ENCODE data around the gene DPY19L2.
"Not testable (repeated sequence)": the region's sequence is repeated elsewhere in the genome, so short reads cannot be mapped to it uniquely, and the experiment has no call there.

Gene DPY19L2

DNA sequence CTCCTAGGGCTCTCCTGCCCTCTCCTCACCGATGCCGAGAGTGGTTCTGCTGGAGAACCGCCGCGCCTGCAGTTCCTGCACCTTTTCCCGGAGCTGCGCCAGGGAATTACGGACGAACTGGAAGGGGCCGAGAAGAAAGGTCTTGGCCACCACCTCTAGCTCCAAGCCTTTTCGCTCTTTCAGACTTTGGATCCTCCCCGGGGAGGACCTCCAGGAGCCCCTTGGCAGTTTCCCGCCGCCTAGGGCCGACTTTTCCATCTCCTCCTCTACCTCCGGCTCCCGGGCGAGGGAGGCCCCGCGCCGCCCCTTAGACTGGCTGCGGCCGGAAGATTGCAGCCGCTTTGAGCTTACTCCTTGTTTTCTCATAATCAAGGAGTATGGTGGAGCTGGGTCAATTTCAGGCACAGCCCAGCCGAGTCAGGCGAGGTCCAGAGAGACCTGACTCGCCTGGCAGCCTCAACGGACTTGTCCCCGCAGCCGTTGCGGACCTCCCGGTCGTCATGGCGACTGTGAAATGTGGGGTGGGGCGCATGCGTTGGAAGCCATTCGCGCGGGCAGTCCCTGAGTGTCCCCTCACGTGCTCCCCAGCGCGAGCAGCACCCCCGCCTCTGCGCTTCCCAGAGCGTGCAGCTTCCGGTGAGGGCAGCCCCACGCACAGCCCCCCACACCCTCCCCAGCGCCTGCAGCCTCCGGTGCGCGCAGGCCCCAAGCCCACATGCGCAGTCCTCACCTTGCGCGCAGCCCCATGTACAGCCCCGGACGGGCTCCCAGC is at the start of gene DPY19L2:
DPY19L2 (minus strand) TSS at position 466 of the 772 bp plus-strand sequence; CDS start at position 366, 100 bp downstream.
- peak in 1 of 2 experiments; percentile 32 for DNase-seq

DNA sequence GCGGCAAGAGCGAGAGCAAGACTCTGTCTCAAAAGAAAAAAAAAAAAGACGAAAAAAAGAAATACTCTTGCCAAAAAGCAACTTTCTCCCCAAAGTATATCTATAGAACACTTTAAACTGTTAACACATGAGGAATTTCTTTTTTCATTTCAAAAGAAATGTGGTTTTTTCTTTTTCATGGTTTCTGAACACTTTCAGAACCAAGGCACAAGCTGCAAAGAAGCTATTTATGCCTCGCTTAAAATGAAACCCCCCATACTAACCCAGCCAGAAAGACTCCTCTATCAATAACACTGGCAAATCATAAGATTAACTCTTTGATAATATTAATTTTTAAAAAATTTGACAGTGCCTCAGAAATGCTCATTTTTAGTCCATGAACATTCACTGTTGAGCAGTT is 48.6 kb upstream of the DPY19L2 start:
- DNase-seq, result not testable (repeated sequence)

DNA sequence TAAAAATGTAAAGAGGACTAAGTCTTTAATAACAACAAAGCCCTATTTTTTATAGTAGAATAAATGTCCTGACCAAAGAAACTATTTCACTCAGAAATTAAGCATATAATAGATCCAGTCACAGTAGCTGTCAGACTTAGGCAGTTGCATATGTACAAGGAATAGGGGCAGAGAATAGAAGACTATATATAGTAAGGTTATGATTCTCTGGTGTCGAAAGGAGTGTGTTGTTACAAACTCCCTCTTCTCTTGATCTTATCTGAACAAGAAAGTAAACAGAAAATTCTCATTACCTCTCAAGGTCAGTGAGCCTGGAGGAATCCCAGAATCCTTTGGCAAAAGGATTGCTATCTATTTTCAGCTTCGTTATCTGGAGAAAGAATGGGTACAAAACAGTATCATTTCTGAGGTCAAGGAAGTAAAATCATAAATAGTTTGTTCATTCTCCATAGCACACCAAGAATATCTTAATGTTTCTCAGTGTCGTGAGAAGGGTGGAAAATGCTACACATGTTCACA is 46.9 kb upstream of the DPY19L2 start:
- not testable (repeated sequence) for DNase-seq

DNA sequence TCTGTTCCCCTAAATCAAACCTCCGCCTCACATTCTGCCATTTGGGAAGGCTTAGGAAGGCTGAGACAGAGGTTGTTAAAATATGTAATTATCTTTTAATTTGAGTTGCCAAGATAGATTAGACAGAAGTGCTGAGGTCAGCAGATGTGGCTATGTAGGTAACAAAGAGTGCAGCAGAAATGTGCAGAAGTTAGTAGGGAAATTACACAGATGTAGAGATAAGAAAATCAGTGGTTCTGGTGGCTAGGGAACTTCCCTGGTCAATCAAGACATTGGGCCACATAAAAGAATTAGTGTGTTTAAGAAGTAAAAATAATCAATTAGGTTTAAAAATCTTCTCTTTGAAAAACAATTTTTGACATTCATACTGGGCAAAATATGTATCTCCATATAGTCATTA is 46.1 kb upstream of the DPY19L2 start:
- not testable (repeated sequence) for DNase-seq

DNA sequence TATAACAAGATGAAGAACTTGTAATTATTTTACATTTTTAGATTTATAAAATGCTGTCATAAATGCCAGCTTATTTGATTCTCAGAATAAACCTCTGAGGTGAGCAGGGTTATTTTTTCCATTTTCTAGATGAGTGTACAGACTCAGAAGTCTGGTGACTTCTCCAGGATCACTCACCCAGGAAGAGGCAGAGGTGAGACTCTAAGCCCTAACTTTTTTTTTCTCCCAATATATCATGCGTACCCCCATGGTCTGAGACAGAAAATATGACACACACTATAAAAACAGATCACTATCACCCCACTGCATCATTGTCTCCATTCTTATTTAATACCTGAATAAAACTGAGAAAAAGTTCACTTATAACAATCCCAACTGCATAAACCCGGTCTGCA is 45.4 kb upstream of the DPY19L2 start:
- not testable (repeated sequence) for DNase-seq

DNA sequence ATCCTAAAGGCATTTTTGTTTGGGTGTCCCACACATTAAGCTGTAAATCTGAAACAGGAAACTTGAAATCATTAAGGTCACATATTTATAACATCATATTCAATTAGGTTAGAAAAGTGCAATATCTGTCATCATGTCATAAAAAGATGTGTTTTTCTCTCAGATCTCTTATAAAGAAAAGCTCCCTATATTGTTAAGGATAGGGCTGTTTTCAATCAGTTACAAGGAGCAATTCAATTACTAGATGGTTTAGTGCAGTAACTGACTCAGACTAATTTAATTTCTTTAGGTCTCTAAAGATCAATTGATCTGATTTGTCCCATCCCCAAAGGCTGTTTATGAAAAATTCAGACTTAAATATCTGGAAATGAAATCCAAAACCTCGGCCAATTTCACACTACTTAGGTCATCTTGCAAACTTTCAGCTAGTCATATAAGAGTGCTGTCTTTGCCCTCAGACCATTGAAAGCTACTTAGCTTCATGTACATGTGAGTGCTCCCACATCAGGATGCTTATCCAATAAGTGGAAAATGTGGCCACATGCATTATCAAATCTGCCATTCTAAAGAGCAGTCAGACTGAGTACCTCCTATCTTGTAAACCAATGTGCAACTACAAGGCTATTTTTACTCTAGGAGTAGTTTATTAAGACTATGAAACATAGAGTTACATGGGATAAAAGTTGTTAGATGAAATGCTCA is 44.8 kb upstream of the DPY19L2 start:
- not testable (repeated sequence) for DNase-seq

DNA sequence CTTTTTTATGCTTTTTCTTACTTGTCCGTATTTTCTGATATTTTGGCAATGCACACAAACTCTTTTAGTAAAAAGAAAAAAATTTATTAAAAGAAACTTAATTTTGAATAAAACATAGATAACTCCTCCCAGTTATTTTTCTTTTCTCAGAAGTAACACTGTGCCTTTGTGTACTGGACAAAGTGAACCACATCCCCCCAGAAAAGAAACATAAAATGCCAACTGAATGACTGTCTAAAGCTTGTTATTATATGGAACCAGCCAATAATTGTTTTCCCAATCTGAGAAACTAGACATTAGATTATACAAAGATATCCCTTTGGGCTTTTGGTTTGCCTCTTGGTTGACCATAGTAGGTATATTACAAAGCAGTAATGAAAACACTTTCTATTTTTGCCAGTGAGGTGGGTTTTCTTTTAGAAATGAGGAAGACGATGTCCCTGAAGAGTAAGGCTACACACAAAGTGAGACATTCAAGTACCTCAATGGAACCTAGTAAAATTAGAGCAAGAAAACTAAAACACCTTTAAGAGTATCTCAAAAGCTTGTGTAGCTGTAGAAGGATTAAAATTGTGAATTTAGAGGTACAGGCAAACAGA is 44.2 kb upstream of the DPY19L2 start:
- not testable (repeated sequence) for DNase-seq

DNA sequence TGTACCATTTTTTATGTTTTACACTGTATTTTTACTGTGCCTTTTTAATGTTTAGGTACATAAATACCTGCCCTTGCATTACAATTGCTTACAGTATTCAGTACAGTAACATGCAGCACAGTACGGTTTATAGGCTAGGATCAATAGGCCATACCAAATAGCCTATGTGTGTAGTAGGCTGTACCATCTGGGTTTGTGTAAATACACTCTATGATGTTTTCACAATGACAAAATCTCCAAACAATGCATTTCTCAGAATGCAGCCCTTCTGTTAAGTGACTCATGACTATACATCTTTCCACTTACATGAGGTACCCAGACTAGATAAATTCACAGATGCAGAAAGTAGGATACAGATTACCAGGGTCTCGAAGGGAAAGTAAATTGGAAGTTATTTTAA is 43.0 kb upstream of the DPY19L2 start:
- DNase-seq, result not testable (repeated sequence)

DNA sequence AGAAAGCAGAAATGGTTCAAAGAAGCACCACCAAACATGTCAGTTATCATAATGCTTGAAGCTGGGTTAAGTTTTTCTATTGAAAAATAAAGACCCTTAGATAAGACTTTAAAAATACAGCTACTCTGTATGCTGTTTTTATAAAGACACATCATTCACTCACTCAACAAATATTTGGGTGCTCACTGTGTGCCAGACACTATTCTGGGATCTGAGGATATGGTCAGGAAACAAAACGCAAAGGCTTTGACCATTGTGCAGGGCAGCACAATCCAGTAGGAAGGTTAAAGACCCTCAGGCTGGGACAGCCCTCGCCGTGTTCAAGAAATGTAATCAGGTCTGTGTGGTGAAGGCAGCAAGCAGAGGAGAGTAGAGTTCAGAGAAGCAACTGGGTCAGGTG is 38.0 kb upstream of the DPY19L2 start:
- no peak for DNase-seq

DNA sequence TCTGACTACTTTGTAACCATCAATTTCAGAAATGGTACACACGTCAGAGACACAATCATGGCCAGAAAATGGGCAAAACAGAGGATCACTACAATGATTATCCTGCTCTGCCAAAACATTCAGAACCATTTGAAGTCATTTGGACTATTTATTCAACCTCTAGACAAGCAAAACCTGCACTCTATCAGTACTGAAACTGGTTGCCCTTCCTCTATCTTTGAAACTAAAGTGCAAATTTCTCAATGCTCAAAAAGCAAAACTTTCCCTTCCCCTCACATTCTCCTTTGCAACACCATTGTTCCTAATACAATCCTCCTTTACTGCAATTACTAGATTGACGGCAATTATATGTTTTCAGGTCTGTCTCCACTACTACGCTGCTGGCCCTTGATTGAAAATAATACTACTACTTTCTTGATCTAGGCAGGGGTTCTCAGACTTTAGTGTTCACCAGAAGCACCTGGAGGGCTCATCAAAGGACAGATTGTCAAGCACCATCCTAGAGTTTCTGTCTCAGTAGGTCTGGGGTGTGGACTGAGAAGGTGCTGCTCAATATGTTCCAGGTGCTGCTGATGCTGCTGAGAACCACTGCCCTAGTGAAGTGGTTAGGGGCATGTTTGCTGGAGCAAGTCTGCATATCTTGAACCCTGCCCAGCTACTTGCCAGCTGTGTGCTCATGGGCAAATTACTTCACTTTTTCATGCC is 31.5 kb upstream of the DPY19L2 start:
- DNase-seq, result not testable (repeated sequence)

DNA sequence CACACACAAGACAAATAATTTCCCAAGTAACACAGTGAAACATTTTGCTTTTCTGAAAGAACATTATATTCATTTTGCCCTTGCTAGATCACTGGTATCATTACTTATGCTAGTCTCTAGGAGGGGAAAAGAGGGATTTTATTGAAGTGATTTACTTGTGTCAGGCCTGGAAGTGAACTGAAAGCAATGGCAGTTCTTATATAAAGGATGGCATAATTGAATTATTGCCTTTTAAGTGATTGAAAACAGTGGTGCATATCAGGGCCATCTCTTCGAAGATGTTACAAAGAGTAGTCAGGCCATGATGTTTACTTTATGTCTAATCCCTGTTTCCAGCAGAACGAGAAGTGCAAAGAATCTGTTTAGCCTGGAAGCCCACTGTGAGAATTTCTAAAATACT is 30.7 kb upstream of the DPY19L2 start:
- not testable (repeated sequence) for DNase-seq

DNA sequence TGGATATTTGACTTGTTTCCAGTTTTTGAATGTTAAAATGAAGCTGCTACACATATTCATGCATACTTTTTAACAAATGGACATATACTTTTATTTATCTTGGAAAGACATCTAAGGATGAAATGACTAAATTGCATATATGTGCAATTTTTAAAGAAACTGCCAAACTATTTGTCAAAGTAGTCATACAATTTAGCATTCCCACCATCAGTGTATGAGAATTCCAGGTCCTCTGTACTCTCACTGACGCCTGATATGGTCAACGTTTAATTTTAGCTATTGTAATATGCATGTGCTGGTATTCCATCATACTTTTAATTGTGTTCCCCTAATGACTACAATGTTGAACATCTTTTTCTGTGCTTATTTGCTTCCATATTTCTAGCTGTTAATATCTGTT is 22.5 kb upstream of the DPY19L2 start:
- DNase-seq, result not testable (repeated sequence)

DNA sequence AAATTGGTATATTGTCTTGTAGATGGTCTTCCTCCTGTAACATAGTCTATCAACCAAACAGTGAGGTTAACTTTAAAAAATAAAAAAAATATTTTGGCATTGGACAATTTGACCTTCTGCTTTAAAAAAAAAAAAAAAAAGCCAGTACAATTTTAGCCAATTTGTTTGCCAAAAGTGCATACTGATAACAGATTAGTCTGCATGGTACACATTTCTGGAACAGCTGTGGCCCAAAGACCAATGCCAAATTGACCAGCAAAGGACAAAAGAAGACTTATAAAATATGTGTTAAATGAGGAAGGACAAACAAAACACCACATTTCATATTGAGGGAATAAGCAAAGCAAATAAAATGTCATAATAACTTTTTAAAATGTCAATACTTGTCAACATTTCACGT is 20.8 kb upstream of the DPY19L2 start:
- not testable (repeated sequence) for DNase-seq

DNA sequence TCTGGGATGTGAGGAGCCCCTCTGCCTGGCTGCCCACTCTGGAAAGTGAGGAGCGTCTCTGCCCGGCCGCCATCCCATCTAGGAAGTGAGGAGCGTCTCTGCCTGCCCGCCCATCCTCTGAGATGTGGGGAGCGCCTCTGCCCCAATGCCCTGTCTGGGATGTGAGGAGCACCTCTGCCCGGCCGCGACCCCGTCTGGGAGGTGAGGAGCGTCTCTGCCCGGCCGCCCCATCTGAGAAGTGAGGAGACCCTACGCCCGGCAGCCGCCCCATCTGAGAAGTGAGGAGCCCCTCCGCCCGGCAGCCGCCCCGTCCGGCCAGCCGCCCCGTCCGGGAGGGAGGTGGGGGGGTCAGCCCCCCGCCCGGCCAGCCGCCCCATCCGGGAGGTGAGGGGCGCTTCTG is 18.3 kb upstream of the DPY19L2 start:
- not testable (repeated sequence) for DNase-seq

DNA sequence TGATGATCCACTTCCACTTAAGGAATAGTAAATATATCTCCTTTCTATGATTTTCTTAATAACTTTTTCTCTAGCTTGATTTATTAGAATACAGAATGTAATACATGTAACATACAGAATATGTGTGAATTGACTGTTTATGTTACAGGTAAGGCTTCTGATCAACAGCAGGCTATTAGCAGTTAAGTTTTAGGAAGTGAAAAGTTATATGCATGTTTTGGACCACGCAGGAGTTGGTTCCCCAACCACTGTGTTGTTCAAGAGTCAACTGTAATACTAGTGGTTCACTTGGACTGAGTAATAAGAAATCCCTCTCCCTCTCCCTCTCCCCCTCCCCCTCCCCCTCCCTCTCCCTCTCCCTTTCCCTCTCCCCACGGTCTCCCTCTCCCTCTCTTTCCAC is 17.5 kb upstream of the DPY19L2 start:
- not testable (repeated sequence) for DNase-seq

DNA sequence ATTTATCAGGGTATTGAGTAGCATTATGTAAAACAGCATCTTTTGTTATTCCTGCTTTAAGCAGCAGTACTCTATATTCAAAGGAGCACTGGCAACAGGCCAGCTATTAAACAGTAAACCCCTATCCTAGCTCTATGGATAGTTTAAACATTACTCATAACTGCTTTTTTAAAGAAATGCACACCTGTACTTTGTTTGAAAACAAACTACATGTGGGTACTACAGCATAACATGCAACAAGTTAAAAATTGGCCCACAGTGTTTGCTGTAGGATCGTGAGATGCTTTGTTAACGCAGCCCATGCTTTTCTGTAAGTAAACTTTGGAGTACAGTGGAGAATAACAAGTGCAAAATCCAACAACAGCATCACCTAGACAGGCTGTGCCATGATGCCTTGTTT is 14.3 kb upstream of the DPY19L2 start:
- not testable (repeated sequence) for DNase-seq

DNA sequence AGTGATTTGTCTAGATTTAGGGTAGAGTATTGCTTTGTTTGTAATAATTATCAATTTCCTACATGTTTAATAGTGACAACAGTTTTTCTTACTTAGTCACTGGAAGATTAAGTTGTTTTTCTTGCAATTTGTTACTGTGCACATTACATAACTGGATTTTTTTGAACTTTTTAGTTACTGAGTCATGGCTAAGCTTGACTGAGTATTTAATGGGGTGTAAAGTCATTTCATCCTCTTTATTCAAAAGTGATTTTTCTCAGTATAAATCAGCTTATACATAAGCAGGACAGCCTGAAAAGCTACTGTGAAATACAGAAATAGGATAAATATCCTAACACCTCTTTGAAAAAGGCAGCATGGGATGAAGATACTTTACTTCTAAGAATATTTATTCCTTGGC is 12.5 kb upstream of the DPY19L2 start:
- DNase-seq, result not testable (repeated sequence)

DNA sequence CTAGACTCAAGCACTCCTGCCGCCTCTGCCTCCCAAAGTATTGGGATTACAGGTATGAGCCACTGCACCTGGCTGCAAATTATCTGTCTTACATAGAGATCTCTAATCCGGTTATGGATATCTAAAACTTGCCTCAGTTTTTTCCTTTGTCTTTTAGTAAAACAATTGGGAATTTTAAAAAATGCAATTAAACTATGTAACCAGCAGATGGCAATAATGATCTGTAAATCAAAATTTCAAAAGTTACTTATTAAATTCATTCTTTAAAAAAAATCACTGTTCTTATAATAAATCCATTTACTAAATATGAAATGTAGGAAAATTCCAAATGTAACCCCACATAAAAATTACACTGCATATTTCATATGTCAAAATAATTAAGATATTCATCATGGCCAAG is 4.3 kb upstream of the DPY19L2 start:
- not testable (repeated sequence) for DNase-seq

DNA sequence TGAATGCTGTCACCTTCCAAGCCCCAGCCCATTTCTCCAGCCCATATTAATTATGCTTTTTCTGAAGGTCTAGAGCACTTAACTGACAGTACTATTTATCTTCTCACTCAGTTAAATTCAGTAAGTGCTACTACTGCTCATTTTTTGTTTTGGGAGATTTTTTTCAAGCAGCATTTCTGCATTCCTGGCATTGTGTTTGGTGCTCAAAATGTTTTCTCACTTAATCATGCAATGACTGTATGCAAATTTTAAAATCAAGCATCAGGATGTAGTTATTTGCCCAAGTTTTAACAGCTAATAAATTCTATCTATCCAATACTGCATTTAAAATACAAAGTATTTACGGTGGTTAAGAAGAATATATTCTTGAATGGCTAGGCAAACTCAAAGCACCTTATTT is 1.6 kb upstream of the DPY19L2 start:
- not testable (repeated sequence) for DNase-seq

DNA sequence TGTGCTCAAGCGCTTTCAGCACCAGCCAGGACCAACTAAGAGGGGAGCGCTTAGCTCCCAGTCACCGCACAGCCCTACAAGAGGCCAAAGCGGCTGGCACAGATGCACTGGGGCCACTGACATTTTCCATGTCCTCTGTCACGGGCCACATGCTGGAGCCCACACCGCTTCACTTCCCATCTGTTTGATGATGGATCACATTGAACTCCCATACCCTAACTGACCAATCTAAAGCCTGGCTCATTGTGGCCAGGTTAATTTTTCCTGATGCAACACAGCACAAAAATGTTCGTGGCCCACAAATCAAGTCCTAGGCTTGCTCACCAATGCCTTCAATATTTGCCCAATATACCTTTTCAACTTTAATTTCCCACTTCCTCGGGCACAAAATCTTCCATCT is 1.1 kb upstream of the DPY19L2 start:
- DNase-seq, result not testable (repeated sequence)

DNA sequence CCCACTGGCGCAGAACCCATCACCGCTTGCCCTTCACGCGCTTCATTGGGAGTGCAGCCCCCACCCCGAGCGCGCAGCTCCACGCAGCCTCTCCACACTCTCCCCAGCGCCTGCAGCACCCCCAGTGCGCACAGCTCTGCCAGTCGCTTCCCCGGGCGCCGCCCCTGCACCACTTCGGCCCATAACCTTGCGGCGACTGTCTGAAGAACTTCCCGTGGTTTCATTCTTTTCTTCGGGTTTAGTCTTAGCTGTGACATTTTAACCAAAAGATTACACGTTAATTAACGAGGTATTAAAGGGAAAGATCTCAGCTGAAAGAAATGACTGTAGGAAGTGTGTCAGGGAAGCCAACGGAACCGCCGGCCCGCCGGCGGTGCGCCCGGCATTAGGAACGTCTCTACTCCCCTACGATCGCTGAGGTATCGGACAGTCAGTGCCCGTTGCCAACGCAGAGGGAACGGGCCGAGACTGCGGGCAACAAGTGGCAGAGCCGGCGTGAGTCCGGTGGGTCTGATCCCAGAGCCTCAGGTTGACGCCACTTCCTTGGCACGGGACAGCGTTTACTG is 590 bp upstream of the DPY19L2 start:
- DNase-seq, result peak in 1 of 2 experiments; percentile 15

DNA sequence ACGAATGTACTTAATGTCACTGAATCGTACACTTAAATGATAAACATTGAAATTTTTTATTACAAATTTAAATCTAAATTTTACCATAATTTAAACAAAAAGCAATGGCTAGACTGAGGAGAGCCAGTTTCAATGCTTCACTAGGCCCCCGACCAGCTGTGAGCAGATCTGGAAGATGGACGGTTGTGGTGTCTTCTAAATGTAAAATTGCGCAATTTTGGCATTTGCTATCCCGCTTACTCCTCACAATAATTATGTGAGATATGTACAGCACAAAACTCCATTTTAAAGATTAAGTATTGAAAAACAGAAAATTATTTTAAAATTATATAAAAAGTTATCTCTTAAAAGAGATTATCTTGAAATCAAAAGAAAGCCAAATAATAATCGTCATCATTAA is 5.3 kb downstream of the DPY19L2 start:
- not testable (repeated sequence) for DNase-seq

Measured in SW 1271 (cell line).